Uterus (tissue), 2 donors: Measurements from ENCODE around the gene PRKAB2.

Experiments used
- POLR2A ChIP-seq, 2 donors: fragments of 450-650 bp; IDR thresholded peaks; one replicate each; pipeline ENCODE4 v1.6.1; 2016; ENCODE audit warnings: antibody characterized with exemption in 2 of 2, mild to moderate bottlenecking in 1 of 2, moderate library complexity in 1 of 2
- TF ChIP-seq, protein P1 (sequence below), 4 experiments: fragments of 200-600 bp in 2 of 4; fragments of 450-650 bp in 2 of 4; sonication (generic) in 2 of 4; IDR thresholded peaks; one replicate each; pipeline ENCODE4 v1.5.1; 2016 to 2019; ENCODE audit warnings: antibody characterized with exemption in 4 of 4, mild to moderate bottlenecking in 2 of 4, moderate library complexity in 1 of 4

- TF ChIP-seq, protein P1, sequence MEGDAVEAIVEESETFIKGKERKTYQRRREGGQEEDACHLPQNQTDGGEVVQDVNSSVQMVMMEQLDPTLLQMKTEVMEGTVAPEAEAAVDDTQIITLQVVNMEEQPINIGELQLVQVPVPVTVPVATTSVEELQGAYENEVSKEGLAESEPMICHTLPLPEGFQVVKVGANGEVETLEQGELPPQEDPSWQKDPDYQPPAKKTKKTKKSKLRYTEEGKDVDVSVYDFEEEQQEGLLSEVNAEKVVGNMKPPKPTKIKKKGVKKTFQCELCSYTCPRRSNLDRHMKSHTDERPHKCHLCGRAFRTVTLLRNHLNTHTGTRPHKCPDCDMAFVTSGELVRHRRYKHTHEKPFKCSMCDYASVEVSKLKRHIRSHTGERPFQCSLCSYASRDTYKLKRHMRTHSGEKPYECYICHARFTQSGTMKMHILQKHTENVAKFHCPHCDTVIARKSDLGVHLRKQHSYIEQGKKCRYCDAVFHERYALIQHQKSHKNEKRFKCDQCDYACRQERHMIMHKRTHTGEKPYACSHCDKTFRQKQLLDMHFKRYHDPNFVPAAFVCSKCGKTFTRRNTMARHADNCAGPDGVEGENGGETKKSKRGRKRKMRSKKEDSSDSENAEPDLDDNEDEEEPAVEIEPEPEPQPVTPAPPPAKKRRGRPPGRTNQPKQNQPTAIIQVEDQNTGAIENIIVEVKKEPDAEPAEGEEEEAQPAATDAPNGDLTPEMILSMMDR (IDR thresholded peaks at IDR 0.05), result no peak
- TF ChIP-seq POLR2A (IDR thresholded peaks at IDR 0.05), result no peak
Observed at GRCh38 chr1:147201276-147201675, 29.0 kb upstream of the PRKAB2 start.
